Mammary epithelial cell (primary cell): ENCODE data around the gene DHX9.

ENCODE experiments used
- EZH2 ChIP-seq: IDR thresholded peaks from 2 replicates; pipeline ENCODE4 v1.6.1; 2012; ENCODE audit warnings: low read length, inconsistent platforms, borderline replicate concordance
- TF ChIP-seq, protein P1 (sequence below), 2 donors: IDR thresholded peaks in 1 of 2; conservative IDR thresholded peaks in 1 of 2; 2 replicates each; pipeline ENCODE4 v1.5.1; 2011 to 2012; ENCODE audit warnings: inconsistent platforms in 2 of 2, low read length in 2 of 2, mild to moderate bottlenecking in 2 of 2, control low read depth in 1 of 2, low read depth in 1 of 2; ENCODE audit not compliant: insufficient read depth in 1 of 2; ENCODE audit errors: extremely low read depth in 1 of 2

DNA sequence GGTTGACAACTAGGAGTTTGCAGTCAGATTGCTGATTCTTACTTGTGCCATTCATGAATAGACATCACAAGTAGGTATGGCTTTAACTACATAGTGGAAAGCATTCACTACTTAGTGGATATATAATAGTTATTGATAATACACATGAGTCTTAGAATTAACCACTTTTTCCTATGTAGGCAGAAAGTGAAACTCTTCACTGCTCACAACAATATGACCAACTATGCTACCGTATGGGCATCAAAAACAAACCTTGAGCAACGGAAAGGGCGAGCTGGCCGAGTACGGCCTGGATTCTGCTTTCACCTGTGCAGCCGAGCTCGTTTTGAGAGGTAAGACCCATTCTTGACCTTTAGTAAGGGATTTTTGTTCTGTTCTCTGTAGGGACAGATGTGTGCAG, 38.7 kb downstream of the DHX9 start:
- TF ChIP-seq, protein P1, sequence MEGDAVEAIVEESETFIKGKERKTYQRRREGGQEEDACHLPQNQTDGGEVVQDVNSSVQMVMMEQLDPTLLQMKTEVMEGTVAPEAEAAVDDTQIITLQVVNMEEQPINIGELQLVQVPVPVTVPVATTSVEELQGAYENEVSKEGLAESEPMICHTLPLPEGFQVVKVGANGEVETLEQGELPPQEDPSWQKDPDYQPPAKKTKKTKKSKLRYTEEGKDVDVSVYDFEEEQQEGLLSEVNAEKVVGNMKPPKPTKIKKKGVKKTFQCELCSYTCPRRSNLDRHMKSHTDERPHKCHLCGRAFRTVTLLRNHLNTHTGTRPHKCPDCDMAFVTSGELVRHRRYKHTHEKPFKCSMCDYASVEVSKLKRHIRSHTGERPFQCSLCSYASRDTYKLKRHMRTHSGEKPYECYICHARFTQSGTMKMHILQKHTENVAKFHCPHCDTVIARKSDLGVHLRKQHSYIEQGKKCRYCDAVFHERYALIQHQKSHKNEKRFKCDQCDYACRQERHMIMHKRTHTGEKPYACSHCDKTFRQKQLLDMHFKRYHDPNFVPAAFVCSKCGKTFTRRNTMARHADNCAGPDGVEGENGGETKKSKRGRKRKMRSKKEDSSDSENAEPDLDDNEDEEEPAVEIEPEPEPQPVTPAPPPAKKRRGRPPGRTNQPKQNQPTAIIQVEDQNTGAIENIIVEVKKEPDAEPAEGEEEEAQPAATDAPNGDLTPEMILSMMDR (conservative IDR thresholded peaks at IDR 0.05 in 1 of 2, IDR thresholded peaks at IDR 0.05 in 1 of 2; ENCODE audit: extremely low read depth in 1 of 2, insufficient read depth in 1 of 2, low read depth in 1 of 2, low read length in 2 of 2), result no peak
- TF ChIP-seq EZH2, result no peak
